NCI-H128 (cell line): ENCODE results near the gene SNX33.

ENCODE experiments used
- DNase-seq: peaks from one replicate; lab custom pipeline; 2025; ENCODE audit not compliant: unreplicated experiment; lab: John Stamatoyannopoulos, UW

The SNX33 gene

GRCh38 chr15:75640483-75641178 lies 7.1 kb upstream of the SNX33 start:
- DNase-seq: peak; percentile 32

- no peak for DNase-seq
These were observed 6.6 kb upstream of the SNX33 start for GRCh38 chr15:75641179-75641503.

GRCh38 chr15:75641603-75642002 lies 6.1 kb upstream of the SNX33 start:
- no peak for DNase-seq

- no peak for DNase-seq
These were observed 3.3 kb upstream of the SNX33 start for GRCh38 chr15:75644376-75644775.

GRCh38 chr15:75646112-75646943 lies 1.4 kb upstream of the SNX33 start:
- no peak for DNase-seq

- DNase-seq: no peak
These were observed 758 bp upstream of the SNX33 start for GRCh38 chr15:75646944-75647364.

GRCh38 chr15:75648156-75649000 lies 666 bp downstream of the SNX33 start:
- no peak for DNase-seq

GRCh38 chr15:75649045-75649761 lies 1.5 kb downstream of the SNX33 start:
- DNase-seq: no peak

GRCh38 chr15:75649848-75650247 lies 2.1 kb downstream of the SNX33 start:
- DNase-seq: no peak

GRCh38 chr15:75650908-75651809 lies 3.4 kb downstream of the SNX33 start:
- DNase-seq: no peak

- no peak for DNase-seq
These were observed 4.3 kb downstream of the SNX33 start for GRCh38 chr15:75651810-75652543.

- no peak for DNase-seq
These were observed 5.7 kb downstream of the SNX33 start for GRCh38 chr15:75653347-75653913.

GRCh38 chr15:75654201-75654907 lies 6.6 kb downstream of the SNX33 start:
- DNase-seq: no peak

GRCh38 chr15:75655931-75656330 lies 8.2 kb downstream of the SNX33 start:
- no peak for DNase-seq

GRCh38 chr15:75656331-75656730 lies 8.6 kb downstream of the SNX33 start:
- no peak for DNase-seq

GRCh38 chr15:75656813-75657212 lies 9.1 kb downstream of the SNX33 start:
- DNase-seq: no peak

- DNase-seq: no peak
These were observed 11.5 kb downstream of the SNX33 start for GRCh38 chr15:75659141-75659771.
